Ishikawa (cell line): ENCODE data around the gene COL6A1.

Experiments used
- MAX ChIP-seq: IDR thresholded peaks from 2 replicates; pipeline ENCODE4 v1.6.1; 2012
- TCF12 ChIP-seq: IDR thresholded peaks from 2 replicates; pipeline ENCODE4 v1.6.1; 2012; ENCODE audit warnings: low read depth

GRCh38 chr21:46009951-46010705 lies 28.6 kb downstream of the COL6A1 start:
- TF ChIP-seq TCF12 (no peak), MAX (no peak)
